Measurements from ENCODE around the gene RAD54L2. TPM values are rescaled to one million over a fixed set of nuclear protein-coding genes. Genes with fewer than 3 reads are reported as not detected.

The RAD54L2 gene
- polyA plus RNA-seq, 2 of the 4 experiments (the other 2 are of a cell fraction) = 4.8 to 6.4 TPM

DNA sequence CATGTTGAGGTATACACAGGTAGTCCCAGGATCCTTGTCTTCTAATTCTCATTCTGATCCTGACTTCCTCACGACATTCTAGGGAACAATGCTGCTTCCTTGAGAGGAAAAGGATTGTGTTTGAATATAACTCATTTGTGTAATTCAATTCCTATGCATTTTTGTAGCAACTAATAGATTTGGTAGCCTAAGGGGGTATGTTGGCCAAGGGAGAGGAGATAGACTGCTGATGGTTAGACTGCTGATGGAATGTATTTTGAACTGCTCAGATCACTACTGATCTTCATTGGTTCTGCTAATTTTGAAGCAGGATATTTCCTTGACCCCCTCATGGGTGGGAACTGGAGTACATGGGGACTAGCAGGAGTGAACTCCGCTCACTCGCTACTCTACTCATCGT is 39.7 kb downstream of the RAD54L2 start:
- 95% methylated on average over 4 of the region's 4 CpGs for WGBS (ENCODE audit: missing lambda C conversion rate)
- POLR2A ChIA-PET = no interaction called here
- CTCF ChIA-PET = no interaction called here
- Histone ChIP-seq H3K4me2 (no peak overlapping the region), H3K4me3 (no peak overlapping the region), H3K4me1 (no peaks in the 10 kb centered on the region), H3K9me3 (no peaks in the 10 kb centered on the region), H3K27ac (no peak overlapping the region)
- ATAC-seq = no peak
- TF ChIP-seq ZC3H11A (IDR thresholded peaks at IDR 0.05) (no peak), HOXB5 (CRISPR knock-in tag; IDR thresholded peaks at IDR 0.05) (no peak), RNF2 (IDR thresholded peaks at IDR 0.05; ENCODE audit: borderline replicate concordance, low read depth) (no peak), MAFK (IDR thresholded peaks at IDR 0.05; ENCODE audit: partially characterized antibody) (no peak), FOXS1 (CRISPR knock-in tag; IDR thresholded peaks at IDR 0.05) (no peak), ZFP36 (IDR thresholded peaks at IDR 0.05; ENCODE audit: borderline replicate concordance, partially characterized antibody) (no peak), RAD21 (conservative IDR thresholded peaks at IDR 0.05 in 1 of 2, IDR thresholded peaks at IDR 0.05 in 1 of 2) (no peak), CEBPB (IDR thresholded peaks at IDR 0.05) (no peak), TP53 (CRISPR knock-in tag; IDR thresholded peaks at IDR 0.05) (no peak), RARB (CRISPR knock-in tag; IDR thresholded peaks at IDR 0.05) (no peak)
- TF ChIP-seq, protein P1, sequence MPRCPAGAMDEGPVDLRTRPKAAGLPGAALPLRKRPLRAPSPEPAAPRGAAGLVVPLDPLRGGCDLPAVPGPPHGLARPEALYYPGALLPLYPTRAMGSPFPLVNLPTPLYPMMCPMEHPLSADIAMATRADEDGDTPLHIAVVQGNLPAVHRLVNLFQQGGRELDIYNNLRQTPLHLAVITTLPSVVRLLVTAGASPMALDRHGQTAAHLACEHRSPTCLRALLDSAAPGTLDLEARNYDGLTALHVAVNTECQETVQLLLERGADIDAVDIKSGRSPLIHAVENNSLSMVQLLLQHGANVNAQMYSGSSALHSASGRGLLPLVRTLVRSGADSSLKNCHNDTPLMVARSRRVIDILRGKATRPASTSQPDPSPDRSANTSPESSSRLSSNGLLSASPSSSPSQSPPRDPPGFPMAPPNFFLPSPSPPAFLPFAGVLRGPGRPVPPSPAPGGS (IDR thresholded peaks at IDR 0.05) = no peak
- FAIRE-seq = no peak
- DNase-seq (ENCODE audit: low read depth in 1 of 2, low spot score in 1 of 2) = no peak

DNA sequence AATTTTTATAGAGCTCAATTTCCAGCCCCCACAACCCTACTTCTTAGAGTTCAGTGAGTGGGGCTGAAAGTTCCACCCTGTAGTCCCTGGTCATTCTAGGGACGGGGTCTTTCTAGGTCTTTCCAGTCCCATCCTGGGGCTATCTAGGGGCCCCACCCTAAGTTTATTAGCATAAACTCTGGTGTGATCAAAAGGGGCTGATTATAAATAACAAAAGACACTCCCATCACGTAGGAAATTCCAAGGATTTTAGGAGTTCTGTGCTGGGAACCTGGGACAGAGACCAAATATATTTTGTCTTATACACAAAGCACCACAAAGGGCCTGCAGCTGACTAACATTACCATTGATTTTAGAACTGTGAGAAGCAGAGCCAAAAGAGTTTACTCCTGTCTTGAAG is 41.9 kb downstream of the RAD54L2 start:
- FAIRE-seq (no peak), ATAC-seq (no peak), DNase-seq (ENCODE audit: low read depth in 1 of 2, low spot score in 1 of 2) (no peak)
- ChIA-PET CTCF (no interaction called here), POLR2A (no interaction called here)
- H3K4me1 ChIP-seq = no peaks in the 10 kb centered on the region
- WGBS (ENCODE audit: missing lambda C conversion rate) = 71% methylated on average over 2 of the region's 2 CpGs
- H3K27ac ChIP-seq = no peak overlapping the region
- H3K4me2 ChIP-seq = no peak overlapping the region
- H3K4me3 ChIP-seq = no peak overlapping the region
- no peak for TF ChIP-seq BHLHE40 (IDR thresholded peaks at IDR 0.05; ENCODE audit: low read depth, low read length)
- TF ChIP-seq SREBF2 (IDR thresholded peaks at IDR 0.05) = no peak
- TF ChIP-seq EHF (CRISPR knock-in tag; IDR thresholded peaks at IDR 0.05) = no peak
- TF ChIP-seq, protein P1 (IDR thresholded peaks at IDR 0.05) = no peak
- no peak for TF ChIP-seq CEBPB (IDR thresholded peaks at IDR 0.05)
- no peak for TF ChIP-seq RNF2 (IDR thresholded peaks at IDR 0.05; ENCODE audit: borderline replicate concordance, low read depth)
- TF ChIP-seq MYC (IDR thresholded peaks at IDR 0.05; ENCODE audit: borderline replicate concordance, low read length) = no peak
- no peak for TF ChIP-seq ZNF302 (CRISPR knock-in tag; IDR thresholded peaks at IDR 0.05)
- no peak for TF ChIP-seq KDM1A (IDR thresholded peaks at IDR 0.05; ENCODE audit: low read depth)
- TF ChIP-seq CHD4 (IDR thresholded peaks at IDR 0.05; ENCODE audit: borderline replicate concordance) = no peak
- H3K9me3 ChIP-seq = no peaks in the 10 kb centered on the region

DNA sequence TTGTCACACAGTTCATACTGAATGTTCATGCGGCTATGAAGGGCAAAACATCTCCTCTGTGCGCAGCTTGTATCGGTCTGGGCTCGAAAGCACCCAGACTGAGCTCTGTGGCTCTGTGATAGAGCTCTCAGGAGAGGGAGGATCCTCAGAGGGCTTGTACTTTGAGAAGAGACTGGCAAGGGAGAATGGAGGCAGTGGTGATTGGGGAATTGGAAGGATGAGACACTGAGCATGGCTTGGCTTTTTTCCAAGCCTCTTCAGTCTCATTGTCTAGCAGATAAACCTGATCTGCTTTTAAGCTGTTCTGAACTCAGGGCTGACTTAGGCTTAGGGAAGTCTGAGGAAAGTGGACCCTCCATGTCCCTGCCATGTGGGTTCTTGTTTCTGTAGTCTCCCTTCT is 43.0 kb downstream of the RAD54L2 start:
- DNase-seq (ENCODE audit: low read depth in 1 of 2, low spot score in 1 of 2) = no peak
- no peak for FAIRE-seq
- CTCF ChIA-PET = interaction anchor here (1.4 kb wide), 1 partner anchor 14 kb away, joined by 3 read pairs; no protein-coding TSS in a partner anchor

More for the DNA sequence above, 43.0 kb downstream of the RAD54L2 start:
- H3K4me2 ChIP-seq = no peak overlapping the region
- TF ChIP-seq RARB (CRISPR knock-in tag; IDR thresholded peaks at IDR 0.05) (no peak), CBX2 (IDR thresholded peaks at IDR 0.05; ENCODE audit: borderline replicate concordance, low read depth) (no peak), POLR2AphosphoS2 (conservative IDR thresholded peaks at IDR 0.05; ENCODE audit: low read length) (no peak), ZFP36 (IDR thresholded peaks at IDR 0.05; ENCODE audit: borderline replicate concordance, partially characterized antibody) (no peak), JUNB (IDR thresholded peaks at IDR 0.05) (no peak), NFE2L2 (conservative IDR thresholded peaks at IDR 0.05; ENCODE audit: low read length) (no peak)
- TF ChIP-seq, protein P2, sequence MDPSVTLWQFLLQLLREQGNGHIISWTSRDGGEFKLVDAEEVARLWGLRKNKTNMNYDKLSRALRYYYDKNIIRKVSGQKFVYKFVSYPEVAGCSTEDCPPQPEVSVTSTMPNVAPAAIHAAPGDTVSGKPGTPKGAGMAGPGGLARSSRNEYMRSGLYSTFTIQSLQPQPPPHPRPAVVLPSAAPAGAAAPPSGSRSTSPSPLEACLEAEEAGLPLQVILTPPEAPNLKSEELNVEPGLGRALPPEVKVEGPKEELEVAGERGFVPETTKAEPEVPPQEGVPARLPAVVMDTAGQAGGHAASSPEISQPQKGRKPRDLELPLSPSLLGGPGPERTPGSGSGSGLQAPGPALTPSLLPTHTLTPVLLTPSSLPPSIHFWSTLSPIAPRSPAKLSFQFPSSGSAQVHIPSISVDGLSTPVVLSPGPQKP (IDR thresholded peaks at IDR 0.05; ENCODE audit: low read depth, low read length) = no peak
- TF ChIP-seq, protein P3, sequence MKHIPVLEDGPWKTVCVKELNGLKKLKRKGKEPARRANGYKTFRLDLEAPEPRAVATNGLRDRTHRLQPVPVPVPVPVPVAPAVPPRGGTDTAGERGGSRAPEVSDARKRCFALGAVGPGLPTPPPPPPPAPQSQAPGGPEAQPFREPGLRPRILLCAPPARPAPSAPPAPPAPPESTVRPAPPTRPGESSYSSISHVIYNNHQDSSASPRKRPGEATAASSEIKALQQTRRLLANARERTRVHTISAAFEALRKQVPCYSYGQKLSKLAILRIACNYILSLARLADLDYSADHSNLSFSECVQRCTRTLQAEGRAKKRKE (CRISPR knock-in tag; IDR thresholded peaks at IDR 0.05; ENCODE audit: low read depth) = no peak
- H3K4me3 ChIP-seq = no peak overlapping the region
- 96% methylated on average over 4 of the region's 4 CpGs for WGBS (ENCODE audit: missing lambda C conversion rate)
- no peaks in the 10 kb centered on the region for H3K9me3 ChIP-seq
- H3K27ac ChIP-seq = no peak overlapping the region
- POLR2A ChIA-PET = no interaction called here
- H3K4me1 ChIP-seq = no peaks in the 10 kb centered on the region
- no peak; a peak in 1 of 6 replicates for ATAC-seq

All from A549 (cell line).